Measurements from ENCODE around the gene SLC39A1.

SLC39A1 gene

GRCh38 chr1:153973525-153973924 lies 10.2 kb upstream of the SLC39A1 start:
- Histone ChIP-seq H3K4me3 (ENCODE audit: insufficient read length, low read depth) (no peak overlapping the region), H3K9ac (ENCODE audit: insufficient read length, low read depth) (no peak overlapping the region), H3K27me3 (ENCODE audit: insufficient read depth, insufficient read length) (no peaks in the 10 kb centered on the region), H3K4me1 (ENCODE audit: insufficient read depth, insufficient read length) (peaks cover under 1% of the 10 kb centered on the region), H3K36me3 (ENCODE audit: insufficient read depth, insufficient read length, low read length) (peaks cover 35% of the 10 kb centered on the region), H3K9me3 (ENCODE audit: insufficient read depth, low read length) (no peaks in the 10 kb centered on the region)
- no peak for DNase-seq (ENCODE audit: low read depth, low spot score)
- TF ChIP-seq ZNF274 (IDR thresholded peaks at IDR 0.05; ENCODE audit: low read depth, low read length) (no peak), SUZ12 (IDR thresholded peaks at IDR 0.05; ENCODE audit: extremely low read depth, insufficient read depth, insufficient read length) (no peak), YY1 (IDR thresholded peaks at IDR 0.05; ENCODE audit: insufficient read depth, insufficient read length) (no peak)

GRCh38 chr1:153973071-153973470 lies 9.7 kb upstream of the SLC39A1 start:
- H3K4me1 ChIP-seq (ENCODE audit: insufficient read depth, insufficient read length): peaks cover 3% of the 10 kb centered on the region
- TF ChIP-seq ZNF274 (IDR thresholded peaks at IDR 0.05; ENCODE audit: low read depth, low read length): no peak
- no peak for TF ChIP-seq SUZ12 (IDR thresholded peaks at IDR 0.05; ENCODE audit: extremely low read depth, insufficient read depth, insufficient read length)
- no peak for TF ChIP-seq YY1 (IDR thresholded peaks at IDR 0.05; ENCODE audit: insufficient read depth, insufficient read length)

GRCh38 chr1:153970346-153970745 lies 7.0 kb upstream of the SLC39A1 start:
- Histone ChIP-seq H3K27me3 (ENCODE audit: insufficient read depth, insufficient read length) (no peaks in the 10 kb centered on the region), H3K36me3 (ENCODE audit: insufficient read depth, insufficient read length, low read length) (peaks cover 34% of the 10 kb centered on the region), H3K9ac (ENCODE audit: insufficient read length, low read depth) (no peak overlapping the region), H3K9me3 (ENCODE audit: insufficient read depth, low read length) (no peaks in the 10 kb centered on the region), H3K4me1 (ENCODE audit: insufficient read depth, insufficient read length) (peaks cover 3% of the 10 kb centered on the region), H3K4me3 (ENCODE audit: insufficient read length, low read depth) (no peak overlapping the region)
- no peak for DNase-seq (ENCODE audit: low read depth, low spot score)
- TF ChIP-seq SUZ12 (IDR thresholded peaks at IDR 0.05; ENCODE audit: extremely low read depth, insufficient read depth, insufficient read length) (no peak), YY1 (IDR thresholded peaks at IDR 0.05; ENCODE audit: insufficient read depth, insufficient read length) (no peak), ZNF274 (IDR thresholded peaks at IDR 0.05; ENCODE audit: low read depth, low read length) (no peak)

More at GRCh38 chr1:153973071-153973470, 9.7 kb upstream of the SLC39A1 start:
- Histone ChIP-seq H3K27me3 (ENCODE audit: insufficient read depth, insufficient read length) (no peaks in the 10 kb centered on the region), H3K9me3 (ENCODE audit: insufficient read depth, low read length) (no peaks in the 10 kb centered on the region), H3K36me3 (ENCODE audit: insufficient read depth, insufficient read length, low read length) (peaks cover 35% of the 10 kb centered on the region), H3K4me3 (ENCODE audit: insufficient read length, low read depth) (no peak overlapping the region), H3K9ac (ENCODE audit: insufficient read length, low read depth) (no peak overlapping the region)
- DNase-seq (ENCODE audit: low read depth, low spot score): no peak

GRCh38 chr1:153968972-153969371 lies 5.6 kb upstream of the SLC39A1 start:
- DNase-seq (ENCODE audit: low read depth, low spot score): no peak
- TF ChIP-seq YY1 (IDR thresholded peaks at IDR 0.05; ENCODE audit: insufficient read depth, insufficient read length) (no peak), SUZ12 (IDR thresholded peaks at IDR 0.05; ENCODE audit: extremely low read depth, insufficient read depth, insufficient read length) (no peak), ZNF274 (IDR thresholded peaks at IDR 0.05; ENCODE audit: low read depth, low read length) (no peak)
- Histone ChIP-seq H3K9me3 (ENCODE audit: insufficient read depth, low read length) (no peaks in the 10 kb centered on the region), H3K27me3 (ENCODE audit: insufficient read depth, insufficient read length) (no peaks in the 10 kb centered on the region), H3K4me3 (ENCODE audit: insufficient read length, low read depth) (no peak overlapping the region), H3K4me1 (ENCODE audit: insufficient read depth, insufficient read length) (peaks cover 3% of the 10 kb centered on the region), H3K36me3 (ENCODE audit: insufficient read depth, insufficient read length, low read length) (peaks cover 22% of the 10 kb centered on the region), H3K9ac (ENCODE audit: insufficient read length, low read depth) (no peak overlapping the region)

GRCh38 chr1:153968408-153968807 lies 5.1 kb upstream of the SLC39A1 start:
- Histone ChIP-seq H3K9me3 (ENCODE audit: insufficient read depth, low read length) (no peaks in the 10 kb centered on the region), H3K4me1 (ENCODE audit: insufficient read depth, insufficient read length) (peaks cover 3% of the 10 kb centered on the region), H3K27me3 (ENCODE audit: insufficient read depth, insufficient read length) (no peaks in the 10 kb centered on the region), H3K9ac (ENCODE audit: insufficient read length, low read depth) (peak overlapping the region; percentile 83), H3K36me3 (ENCODE audit: insufficient read depth, insufficient read length, low read length) (peaks cover 16% of the 10 kb centered on the region), H3K4me3 (ENCODE audit: insufficient read length, low read depth) (peak overlapping the region; percentile 83)
- no peak for DNase-seq (ENCODE audit: low read depth, low spot score)
- no peak for TF ChIP-seq ZNF274 (IDR thresholded peaks at IDR 0.05; ENCODE audit: low read depth, low read length)
- TF ChIP-seq SUZ12 (IDR thresholded peaks at IDR 0.05; ENCODE audit: extremely low read depth, insufficient read depth, insufficient read length): no peak
- TF ChIP-seq YY1 (IDR thresholded peaks at IDR 0.05; ENCODE audit: insufficient read depth, insufficient read length): no peak

- peak overlapping the region; percentile 83 for H3K9ac ChIP-seq (ENCODE audit: insufficient read length, low read depth)
- peaks cover 3% of the 10 kb centered on the region for H3K4me1 ChIP-seq (ENCODE audit: insufficient read depth, insufficient read length)
- peak overlapping the region; percentile 83 for H3K4me3 ChIP-seq (ENCODE audit: insufficient read length, low read depth)
- H3K9me3 ChIP-seq (ENCODE audit: insufficient read depth, low read length): no peaks in the 10 kb centered on the region
- H3K36me3 ChIP-seq (ENCODE audit: insufficient read depth, insufficient read length, low read length): peaks cover 12% of the 10 kb centered on the region
- no peaks in the 10 kb centered on the region for H3K27me3 ChIP-seq (ENCODE audit: insufficient read depth, insufficient read length)
- no peak for DNase-seq (ENCODE audit: low read depth, low spot score)
- TF ChIP-seq YY1 (IDR thresholded peaks at IDR 0.05; ENCODE audit: insufficient read depth, insufficient read length) (no peak), ZNF274 (IDR thresholded peaks at IDR 0.05; ENCODE audit: low read depth, low read length) (no peak), SUZ12 (IDR thresholded peaks at IDR 0.05; ENCODE audit: extremely low read depth, insufficient read depth, insufficient read length) (no peak)
Observed at GRCh38 chr1:153968000-153968363, 4.6 kb upstream of the SLC39A1 start.

- Histone ChIP-seq H3K36me3 (ENCODE audit: insufficient read depth, insufficient read length, low read length) (peaks cover 7% of the 10 kb centered on the region), H3K4me1 (ENCODE audit: insufficient read depth, insufficient read length) (peaks cover 4% of the 10 kb centered on the region), H3K4me3 (ENCODE audit: insufficient read length, low read depth) (peak within 1 kb of the TSS; percentile 83), H3K9ac (ENCODE audit: insufficient read length, low read depth) (peak within 1 kb of the TSS; percentile 98), H3K9me3 (ENCODE audit: insufficient read depth, low read length) (no peaks in the 10 kb centered on the region), H3K27me3 (ENCODE audit: insufficient read depth, insufficient read length) (no peaks in the 10 kb centered on the region)
- DNase-seq (ENCODE audit: low read depth, low spot score): peak; percentile 99
- peak; percentile 40 for TF ChIP-seq YY1 (IDR thresholded peaks at IDR 0.05; ENCODE audit: insufficient read depth, insufficient read length)
- TF ChIP-seq SUZ12 (IDR thresholded peaks at IDR 0.05; ENCODE audit: extremely low read depth, insufficient read depth, insufficient read length): no peak
Observed at GRCh38 chr1:153967107-153967999, 4.0 kb upstream of the SLC39A1 start, which contains the start of gene CREB3L4. Gene CREB3L4, plus strand, starts transcription at chr1:153967902. Its CDS starts 624 bp downstream, at chr1:153968526.

Data from NT2/D1 (cell line).